Right lobe of liver (tissue), 6 donors: Measurements from ENCODE around the gene ELMO1. TPM values are rescaled to one million over a fixed set of nuclear protein-coding genes. Genes with fewer than 3 reads are reported as not detected.

Experiments
- ATAC-seq, 4 donors: fragments of 200-7000 bp; cut with Tn5 transposase; one replicate each; pipeline ENCODE4 v1.9.1; 2020; ENCODE audit warnings: mild to moderate bottlenecking in 4 of 4, moderate library complexity in 4 of 4
- DNase-seq, 3 donors: peaks; one replicate each; pipeline ENCODE4 v3.0.0-alpha.2; 2020
- H3K27ac ChIP-seq, 3 donors: fragments of 200-600 bp; one replicate each; pipeline ENCODE4 v1.8.0; 2022
- H3K27me3 ChIP-seq, 2 donors: fragments of 200-600 bp; one replicate each; pipeline ENCODE4 v1.8.0; 2022
- H3K36me3 ChIP-seq, 4 donors: fragments of 200-600 bp; sonication (generic) in 1 of 4; one replicate each; pipeline versions ENCODE4 v1.5.1 to v1.8.0; 2017 to 2022; ENCODE audit warnings: control low read depth in 1 of 4
- H3K4me1 ChIP-seq, 4 donors: fragments of 200-600 bp; sonication (generic) in 1 of 4; one replicate each; pipeline versions ENCODE4 v1.5.1 to v1.8.0; 2017 to 2022; ENCODE audit warnings: control low read depth in 1 of 4
- H3K4me3 ChIP-seq, 3 donors: fragments of 200-600 bp; one replicate each; pipeline ENCODE4 v1.8.0; 2022
- H3K9me3 ChIP-seq, 4 donors: fragments of 200-600 bp; sonication (generic) in 1 of 4; one replicate each; pipeline versions ENCODE4 v1.5.1 to v1.8.0; 2017 to 2022; ENCODE audit warnings: control low read depth in 1 of 4
- POLR2A ChIP-seq: fragments of 450-650 bp; IDR thresholded peaks from one replicate; pipeline ENCODE4 v1.6.1; 2017; ENCODE audit warnings: antibody characterized with exemption, mild to moderate bottlenecking
- WGBS: methylation state at CpG from one replicate; pipeline ENCODE4 v1.1.6; 2018; ENCODE audit warnings: low coverage, low lambda C conversion rate; ENCODE audit not compliant: insufficient coverage; ENCODE audit errors: missing lambda C conversion rate; 5-methylcytosine and 5-hydroxymethylcytosine counted together
- intact Hi-C, 2 donors: fragments of 100-400 bp; cut with DNase I; formaldehyde crosslinking; loops; one replicate each; pipeline versions ENCODE4 v1.11.2 to v1.14.1; 2022
- total RNA-seq, 6 experiments: library from RNA; depleted of rRNA in 2 of 6; stranded (reverse); fragments of >200 nt in 2 of 6; fragmentation: NEBNext Ultra II Directional in 3 of 6; extraction: Animal tissue kit (Norgen Biotek cat#: 25700) in 3 of 6; gene quantifications; one replicate each; pipeline versions ENCODE4 v1.1.0 to v1.2.4, GENCODE V29; 2016 to 2023
- TF ChIP-seq, protein P1 (sequence below), 4 donors: fragments of 200-600 bp in 3 of 4; fragments of 450-650 bp in 1 of 4; IDR thresholded peaks; one replicate each; pipeline versions ENCODE4 v1.5.1 to v1.8.0; 2016 to 2022; ENCODE audit warnings: antibody characterized with exemption in 4 of 4, mild to moderate bottlenecking in 2 of 4
- donor health status: DM: no; HTN: yes; CAD: no.
- donor health status: DM: no; HTN: no; CAD: no.
- donor health status: DM: no; HTN: no; CAD: no.
- donor health status: DM: no; HTN: yes; CAD: no.
- donor health status: DM: no; HTN: yes; CAD: no.

Gene ELMO1
- total RNA-seq, 6 experiments from 2014 or later, result 18.4 to 55.4 (median 25.1) TPM

DNA sequence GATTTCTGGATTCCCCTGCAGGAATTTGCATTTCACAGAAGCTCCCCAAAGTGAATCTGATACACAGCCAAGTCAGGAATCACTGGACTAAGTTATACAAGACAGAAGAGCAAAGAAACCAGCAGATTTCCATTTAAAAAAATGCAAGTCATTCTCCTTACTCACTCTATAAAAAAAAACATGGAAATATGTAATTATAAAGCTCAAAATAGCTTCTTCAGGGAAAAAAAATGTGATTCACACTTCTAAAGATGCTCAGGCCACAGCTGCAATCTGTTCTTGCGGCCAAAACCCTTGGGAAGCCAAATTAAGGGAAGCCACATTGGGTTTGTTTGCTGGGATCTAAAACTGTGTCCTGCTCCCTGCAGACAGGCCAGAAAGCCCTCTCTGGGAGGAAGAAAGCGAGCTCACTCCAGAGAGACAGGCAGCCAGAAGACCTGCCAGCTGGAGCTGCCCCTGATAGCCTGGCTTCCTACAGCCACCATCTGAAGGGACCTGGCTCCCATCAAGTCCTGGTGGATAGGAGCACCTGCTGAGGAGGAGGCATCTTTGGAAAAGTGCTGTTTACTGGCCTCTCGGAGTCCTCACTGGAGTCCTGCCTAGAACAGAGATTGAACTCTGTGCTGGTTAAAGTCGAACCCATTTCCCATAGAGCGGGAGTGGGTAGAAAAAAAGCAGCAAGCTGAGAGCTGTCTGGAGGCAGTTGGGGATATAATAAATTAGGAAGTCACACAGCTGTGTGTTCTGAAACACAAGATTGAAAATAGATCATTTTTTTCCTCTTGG lies 365.2 kb downstream of the ELMO1 start:
- peak in 2 of 4 donors; percentile 24 to 33 for ATAC-seq
- Histone ChIP-seq H3K4me3 (no peak overlapping the region), H3K9me3 (no peaks in the 10 kb centered on the region), H3K4me1 (no peaks in the 10 kb centered on the region), H3K27ac (no peak overlapping the region), H3K36me3 (no peaks in the 10 kb centered on the region), H3K27me3 (no peaks in the 10 kb centered on the region)
- intact Hi-C loops, result no loop called here
- no peak for DNase-seq
- no peak for TF ChIP-seq POLR2A
- TF ChIP-seq, protein P1, sequence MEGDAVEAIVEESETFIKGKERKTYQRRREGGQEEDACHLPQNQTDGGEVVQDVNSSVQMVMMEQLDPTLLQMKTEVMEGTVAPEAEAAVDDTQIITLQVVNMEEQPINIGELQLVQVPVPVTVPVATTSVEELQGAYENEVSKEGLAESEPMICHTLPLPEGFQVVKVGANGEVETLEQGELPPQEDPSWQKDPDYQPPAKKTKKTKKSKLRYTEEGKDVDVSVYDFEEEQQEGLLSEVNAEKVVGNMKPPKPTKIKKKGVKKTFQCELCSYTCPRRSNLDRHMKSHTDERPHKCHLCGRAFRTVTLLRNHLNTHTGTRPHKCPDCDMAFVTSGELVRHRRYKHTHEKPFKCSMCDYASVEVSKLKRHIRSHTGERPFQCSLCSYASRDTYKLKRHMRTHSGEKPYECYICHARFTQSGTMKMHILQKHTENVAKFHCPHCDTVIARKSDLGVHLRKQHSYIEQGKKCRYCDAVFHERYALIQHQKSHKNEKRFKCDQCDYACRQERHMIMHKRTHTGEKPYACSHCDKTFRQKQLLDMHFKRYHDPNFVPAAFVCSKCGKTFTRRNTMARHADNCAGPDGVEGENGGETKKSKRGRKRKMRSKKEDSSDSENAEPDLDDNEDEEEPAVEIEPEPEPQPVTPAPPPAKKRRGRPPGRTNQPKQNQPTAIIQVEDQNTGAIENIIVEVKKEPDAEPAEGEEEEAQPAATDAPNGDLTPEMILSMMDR (IDR thresholded peaks at IDR 0.05), result no peak
- 86% methylated on average over 4 of the region's 5 CpGs for WGBS

DNA sequence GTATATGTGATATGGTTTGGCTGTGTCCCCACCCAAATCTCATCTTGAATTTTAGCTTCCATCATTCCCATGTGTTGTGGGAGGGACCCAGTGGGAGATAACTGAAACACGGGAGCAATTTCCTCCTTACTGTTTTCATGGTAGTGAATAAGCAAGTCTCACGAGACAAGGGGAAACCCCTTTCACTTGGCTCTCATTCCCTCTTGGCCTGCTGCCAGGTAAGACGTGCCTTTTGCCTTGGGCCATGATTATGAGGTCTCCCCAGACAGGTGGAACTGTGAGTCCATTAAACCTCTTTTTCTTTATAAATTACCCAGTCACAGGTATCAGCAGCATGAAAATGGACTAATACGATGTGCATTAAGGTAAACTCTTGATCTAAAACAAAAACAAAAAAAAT lies 367.2 kb downstream of the ELMO1 start:
- H3K27me3 ChIP-seq, result no peaks in the 10 kb centered on the region
- DNase-seq (no peak), ATAC-seq (no peak)
- TF ChIP-seq, protein P1 (IDR thresholded peaks at IDR 0.05), result no peak
- TF ChIP-seq POLR2A, result no peak
- intact Hi-C loops, result no loop called here
- H3K36me3 ChIP-seq, result no peaks in the 10 kb centered on the region
- no peak overlapping the region for H3K4me3 ChIP-seq
- H3K27ac ChIP-seq, result no peak overlapping the region
- WGBS, result 24% methylated on average over 4 of the region's 4 CpGs
- no peaks in the 10 kb centered on the region for H3K4me1 ChIP-seq
- no peaks in the 10 kb centered on the region for H3K9me3 ChIP-seq

DNA sequence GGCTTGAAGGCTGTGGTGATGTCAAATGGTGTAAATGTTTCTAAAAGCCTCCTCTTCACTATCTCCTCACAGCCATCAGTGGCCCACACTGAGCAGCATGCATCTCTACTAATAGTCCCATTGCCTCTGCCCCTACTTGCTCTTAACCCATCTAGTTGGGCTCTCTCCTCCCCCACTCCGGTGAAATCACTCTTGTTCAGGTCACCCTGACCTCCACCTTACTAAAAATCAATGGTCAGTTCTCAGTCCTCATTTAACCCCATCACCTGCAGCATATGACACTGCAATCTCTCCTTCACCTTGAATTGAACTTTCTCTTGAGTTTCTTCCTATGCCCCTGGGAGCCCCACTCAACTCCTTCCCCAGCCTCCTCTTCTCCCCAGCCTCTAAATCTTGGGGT lies 369.2 kb downstream of the ELMO1 start:
- TF ChIP-seq, protein P1 (IDR thresholded peaks at IDR 0.05), result no peak
- TF ChIP-seq POLR2A, result no peak
- ATAC-seq, result peak in 3 of 4 donors; percentile 56 to 65 (median 60)

DNA sequence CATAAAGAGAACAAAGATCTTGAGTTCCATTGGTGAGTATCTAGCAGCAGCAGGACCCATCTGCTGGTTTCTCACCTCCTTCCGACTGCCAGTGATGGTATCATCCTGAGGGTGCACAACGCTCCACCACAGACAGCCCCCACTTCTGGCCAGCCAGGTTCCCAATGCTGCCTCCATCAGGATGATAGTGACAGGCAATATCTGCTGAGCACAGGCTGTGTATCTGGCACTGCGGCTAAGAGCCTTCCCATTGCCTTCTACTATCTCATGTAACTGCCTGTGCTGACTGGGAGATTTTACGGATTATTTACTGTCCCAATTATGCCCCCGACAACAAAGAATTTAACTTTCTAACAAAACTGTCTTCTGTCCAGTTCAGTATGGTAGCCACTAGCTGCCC lies 372.0 kb downstream of the ELMO1 start:
- Histone ChIP-seq H3K4me3 (no peak overlapping the region), H3K4me1 (no peaks in the 10 kb centered on the region), H3K36me3 (no peaks in the 10 kb centered on the region), H3K27me3 (no peaks in the 10 kb centered on the region), H3K27ac (no peak overlapping the region), H3K9me3 (no peaks in the 10 kb centered on the region)
- no peak for ATAC-seq
- TF ChIP-seq POLR2A, result no peak
- TF ChIP-seq, protein P1 (IDR thresholded peaks at IDR 0.05), result no peak
- intact Hi-C loops, result no loop called here
- no peak for DNase-seq
- 94% methylated on average over 3 of the region's 5 CpGs for WGBS

More for the DNA sequence above, 369.2 kb downstream of the ELMO1 start:
- 56% methylated on average over 1 of the region's 1 CpG for WGBS
- no peak overlapping the region for H3K4me3 ChIP-seq
- no peaks in the 10 kb centered on the region for H3K9me3 ChIP-seq
- intact Hi-C loops, result no loop called here
- H3K4me1 ChIP-seq, result no peaks in the 10 kb centered on the region
- no peak for DNase-seq
- H3K27ac ChIP-seq, result no peak overlapping the region
- no peaks in the 10 kb centered on the region for H3K27me3 ChIP-seq
- H3K36me3 ChIP-seq, result no peaks in the 10 kb centered on the region
